Osteoblast (primary cell): Measurements from ENCODE around the gene LTA. TPM values are rescaled to one million over a fixed set of nuclear protein-coding genes. Genes with fewer than 3 reads are reported as not detected.
A peak's percentile ranks its signal among the peaks of the same experiment; 100 is the strongest.

Source experiments
- DNase-seq: peaks from one replicate; pipeline ENCODE4 v3.0.0; 2011; ENCODE audit warnings: low spot score, mixed read lengths; ENCODE audit not compliant: insufficient read length; ENCODE audit errors: missing footprints
- H2AFZ ChIP-seq: 2 replicates; pipeline ENCODE4 v1.6.0; 2011; ENCODE audit warnings: mild to moderate bottlenecking, low read length
- H3K27ac ChIP-seq: 2 replicates; pipeline ENCODE4 v1.5.1; 2011; ENCODE audit warnings: mild to moderate bottlenecking, low read depth, low read length, moderate library complexity
- H3K27me3 ChIP-seq: 2 replicates; pipeline ENCODE4 v1.6.0; 2012; ENCODE audit warnings: mild to moderate bottlenecking, control low read depth, inconsistent platforms, low read length, moderate library complexity; ENCODE audit not compliant: insufficient read depth
- H3K36me3 ChIP-seq: 2 replicates; pipeline ENCODE4 v1.5.1; 2011; ENCODE audit warnings: mild to moderate bottlenecking, low read length, control low read depth, moderate library complexity; ENCODE audit not compliant: insufficient read depth
- H3K4me1 ChIP-seq: 2 replicates; pipeline ENCODE4 v1.5.1; 2011; ENCODE audit warnings: mild to moderate bottlenecking, low read length, control low read depth, moderate library complexity; ENCODE audit not compliant: insufficient read depth
- H3K4me2 ChIP-seq: 2 replicates; pipeline ENCODE4 v1.6.0; 2011; ENCODE audit warnings: mild to moderate bottlenecking, low read length; ENCODE audit not compliant: insufficient read depth
- H3K4me3 ChIP-seq: fragments of 200-600 bp; sonication (generic); 3 replicates; pipeline ENCODE4 v1.5.1; 2012; ENCODE audit warnings: mild to moderate bottlenecking, low read length, inconsistent platforms; ENCODE audit not compliant: insufficient read depth
- H3K79me2 ChIP-seq: 2 replicates; pipeline ENCODE4 v1.6.0; 2012; ENCODE audit warnings: mild to moderate bottlenecking, low read length, control low read depth, inconsistent platforms; ENCODE audit not compliant: insufficient read depth
- H3K9me3 ChIP-seq: 2 replicates; pipeline ENCODE4 v1.5.1; 2011; ENCODE audit warnings: low read depth, low read length, control low read depth
- H4K20me1 ChIP-seq: 2 replicates; pipeline ENCODE4 v1.6.0; 2012; ENCODE audit warnings: mild to moderate bottlenecking, low read length, control low read depth; ENCODE audit not compliant: insufficient read depth
- total RNA-seq: library from RNA; depleted of rRNA; stranded (reverse); fragments of >200 nt; gene quantifications from 2 replicates; pipeline ENCODE4 v1.2.3, GENCODE V29; 2012
- TF ChIP-seq, protein P1 (sequence below): IDR thresholded peaks from 2 replicates; pipeline ENCODE4 v1.5.1; 2011; ENCODE audit warnings: mild to moderate bottlenecking, low read depth, low read length, moderate library complexity; ENCODE audit errors: extremely low read depth

LTA gene
- total RNA-seq, 1 donor = not detected

DNA sequence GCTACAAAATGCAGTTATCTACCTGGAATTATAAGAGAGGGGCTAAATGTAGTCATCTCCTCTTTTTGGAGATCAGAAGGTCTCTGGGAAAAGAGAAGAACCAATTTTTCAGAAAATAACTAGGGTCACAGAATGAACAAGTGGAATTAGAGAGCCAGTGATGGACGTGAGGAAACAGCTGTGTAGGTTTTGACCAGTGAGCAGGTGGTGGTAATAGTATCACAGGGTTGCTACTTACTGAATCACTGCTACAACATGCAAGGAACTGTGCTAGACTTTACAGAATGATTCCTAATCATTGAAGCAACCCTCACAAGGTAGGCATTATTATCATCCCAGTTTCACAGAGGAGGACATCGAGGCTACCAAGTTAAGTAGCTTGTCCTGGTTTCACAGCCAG is 27.4 kb upstream of the LTA start:
- peaks cover 44% of the 10 kb centered on the region for H3K79me2 ChIP-seq

DNA sequence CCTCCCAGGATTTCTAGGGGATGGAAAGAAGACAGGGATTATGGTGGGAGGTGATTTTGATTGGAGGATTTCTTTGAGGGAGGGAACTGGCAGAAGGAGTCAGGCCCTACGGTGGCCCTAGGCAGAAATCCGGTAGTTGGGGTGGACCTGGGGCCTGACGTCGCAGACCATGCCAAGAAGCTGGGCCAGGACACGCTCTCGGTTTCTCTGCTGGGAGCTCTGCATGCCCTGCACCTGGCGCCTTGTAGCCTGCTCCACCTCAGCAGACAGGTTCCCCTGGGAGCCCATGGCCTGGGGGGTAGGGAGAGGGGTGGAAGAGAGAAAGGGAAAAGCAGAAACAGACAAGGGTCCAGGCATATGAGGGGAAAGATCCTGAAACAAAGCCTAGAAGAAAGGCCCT is 26.8 kb upstream of the LTA start:
- Histone ChIP-seq H3K27me3 (no peaks in the 10 kb centered on the region), H3K4me2 (no peak overlapping the region), H3K9me3 (no peaks in the 10 kb centered on the region), H3K4me3 (no peak overlapping the region), H3K79me2 (peaks cover 38% of the 10 kb centered on the region), H3K4me1 (peaks cover 28% of the 10 kb centered on the region), H2AFZ (no peak overlapping the region), H3K27ac (no peak overlapping the region), H3K36me3 (peaks cover 15% of the 10 kb centered on the region), H4K20me1 (peaks cover 10% of the 10 kb centered on the region)
- TF ChIP-seq, protein P1, sequence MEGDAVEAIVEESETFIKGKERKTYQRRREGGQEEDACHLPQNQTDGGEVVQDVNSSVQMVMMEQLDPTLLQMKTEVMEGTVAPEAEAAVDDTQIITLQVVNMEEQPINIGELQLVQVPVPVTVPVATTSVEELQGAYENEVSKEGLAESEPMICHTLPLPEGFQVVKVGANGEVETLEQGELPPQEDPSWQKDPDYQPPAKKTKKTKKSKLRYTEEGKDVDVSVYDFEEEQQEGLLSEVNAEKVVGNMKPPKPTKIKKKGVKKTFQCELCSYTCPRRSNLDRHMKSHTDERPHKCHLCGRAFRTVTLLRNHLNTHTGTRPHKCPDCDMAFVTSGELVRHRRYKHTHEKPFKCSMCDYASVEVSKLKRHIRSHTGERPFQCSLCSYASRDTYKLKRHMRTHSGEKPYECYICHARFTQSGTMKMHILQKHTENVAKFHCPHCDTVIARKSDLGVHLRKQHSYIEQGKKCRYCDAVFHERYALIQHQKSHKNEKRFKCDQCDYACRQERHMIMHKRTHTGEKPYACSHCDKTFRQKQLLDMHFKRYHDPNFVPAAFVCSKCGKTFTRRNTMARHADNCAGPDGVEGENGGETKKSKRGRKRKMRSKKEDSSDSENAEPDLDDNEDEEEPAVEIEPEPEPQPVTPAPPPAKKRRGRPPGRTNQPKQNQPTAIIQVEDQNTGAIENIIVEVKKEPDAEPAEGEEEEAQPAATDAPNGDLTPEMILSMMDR = no peak
- DNase-seq = no peak

More for the DNA sequence above, 27.4 kb upstream of the LTA start:
- no peak overlapping the region for H3K4me3 ChIP-seq
- no peaks in the 10 kb centered on the region for H3K27me3 ChIP-seq
- no peak overlapping the region for H3K4me2 ChIP-seq
- no peak for DNase-seq
- H3K36me3 ChIP-seq = peaks cover 18% of the 10 kb centered on the region
- H3K9me3 ChIP-seq = no peaks in the 10 kb centered on the region
- TF ChIP-seq, protein P1 = no peak
- peaks cover 34% of the 10 kb centered on the region for H3K4me1 ChIP-seq
- no peak overlapping the region for H3K27ac ChIP-seq
- H2AFZ ChIP-seq = no peak overlapping the region
- H4K20me1 ChIP-seq = peaks cover 16% of the 10 kb centered on the region

DNA sequence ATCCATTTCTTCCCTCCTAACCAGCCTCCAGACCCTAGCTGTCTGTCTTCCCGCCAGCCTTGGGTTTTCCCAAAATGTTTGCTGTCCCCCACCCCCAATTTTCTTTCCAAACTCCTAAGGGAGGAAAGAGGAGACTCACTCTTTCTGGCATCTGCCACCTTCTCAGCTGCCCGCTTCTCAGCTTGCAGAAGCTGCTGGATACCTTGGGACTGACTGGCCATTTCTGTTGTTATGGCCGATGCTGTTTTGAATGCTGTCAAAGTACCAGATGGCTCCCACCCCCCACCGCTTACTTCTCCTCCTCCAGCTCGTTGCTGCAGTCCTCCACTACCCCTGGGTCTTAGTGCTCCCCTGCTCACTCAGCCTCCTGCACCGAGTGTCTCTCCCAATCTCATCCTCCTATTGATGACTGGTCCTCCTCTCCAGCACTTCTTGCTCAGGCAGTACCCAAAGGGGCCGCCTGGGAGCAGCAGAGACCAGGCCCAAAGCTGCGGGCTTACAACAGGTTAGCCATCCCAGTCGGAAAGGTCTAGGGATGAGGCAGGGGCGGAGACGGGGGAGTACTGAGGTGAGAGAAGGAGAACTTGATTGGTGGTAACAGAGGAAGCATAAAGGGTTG is 25.6 kb upstream of the LTA start, which contains the start of gene ATP6V1G2:
Gene ATP6V1G2, minus strand, starts transcription at position 270 of the 619 bp plus-strand sequence. Its CDS starts 49 bp downstream, at position 221.
- H3K9me3 ChIP-seq = no peaks in the 10 kb centered on the region
- no peaks in the 10 kb centered on the region for H3K27me3 ChIP-seq
- DNase-seq = peak; percentile 90
- peaks cover 20% of the 10 kb centered on the region for H3K36me3 ChIP-seq
- H2AFZ ChIP-seq = peak within 1 kb of the TSS; percentile 92
- no peaks in the 10 kb centered on the region for H4K20me1 ChIP-seq
- peaks cover 32% of the 10 kb centered on the region for H3K79me2 ChIP-seq
- H3K27ac ChIP-seq = peak within 1 kb of the TSS; percentile 87
- peak within 1 kb of the TSS; percentile 95 for H3K4me2 ChIP-seq
- H3K4me3 ChIP-seq = peak within 1 kb of the TSS; percentile 75
- peaks cover 24% of the 10 kb centered on the region for H3K4me1 ChIP-seq
- TF ChIP-seq, protein P1 = peak; percentile 99

DNA sequence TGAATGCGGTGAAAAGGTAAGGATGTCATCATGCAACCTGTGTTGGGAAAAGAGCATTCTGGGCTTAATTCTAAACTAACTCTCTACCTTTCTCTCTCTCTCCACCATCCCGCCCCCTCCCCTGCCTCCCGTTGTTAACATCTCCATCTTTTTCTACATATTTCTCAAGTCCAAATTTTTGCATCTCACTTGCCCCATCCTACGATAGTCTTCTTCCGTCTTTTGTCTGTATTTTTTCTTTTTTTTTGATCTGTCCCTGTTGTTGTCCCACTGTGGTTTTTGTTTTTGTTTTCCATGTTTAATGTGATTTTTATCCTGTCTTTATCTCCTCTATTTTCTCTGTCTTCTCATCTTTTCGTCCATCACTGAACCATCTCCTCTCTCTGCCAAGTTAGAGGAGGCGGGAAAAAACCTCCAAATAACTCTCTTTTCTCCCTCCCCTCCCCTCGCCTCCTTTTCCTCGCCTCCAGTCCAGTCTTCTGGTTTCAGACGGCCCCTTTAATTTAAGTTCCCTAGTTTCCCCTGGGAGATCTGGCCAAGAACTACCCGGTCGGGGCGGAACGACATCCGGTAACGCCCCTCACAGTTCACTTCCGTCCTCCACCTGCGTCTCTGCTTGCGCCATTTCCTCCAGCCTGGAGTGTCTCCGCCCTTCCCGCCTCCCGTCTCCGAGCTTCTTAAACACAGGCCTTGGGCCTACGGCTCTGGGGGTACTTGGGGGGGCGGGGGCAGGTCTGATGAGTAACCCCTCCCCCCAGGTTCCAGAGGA is 24.9 kb upstream of the LTA start, which contains the start of gene NFKBIL1:
Gene NFKBIL1, plus strand, starts transcription at position 651 of the 769 bp plus-strand sequence. Its CDS starts 87 bp downstream, at position 738.
- H3K79me2 ChIP-seq = peaks cover 28% of the 10 kb centered on the region

More for the DNA sequence above, 24.9 kb upstream of the LTA start, which contains the start of gene NFKBIL1:
- peaks cover 24% of the 10 kb centered on the region for H3K4me1 ChIP-seq
- peaks cover 20% of the 10 kb centered on the region for H3K36me3 ChIP-seq
- peak within 1 kb of the TSS; percentile 87 for H3K27ac ChIP-seq
- H3K4me2 ChIP-seq = peak within 1 kb of the TSS; percentile 95
- peak; percentile 96 for DNase-seq
- peak within 1 kb of the TSS; percentile 92 for H2AFZ ChIP-seq
- peak within 1 kb of the TSS; percentile 75 for H3K4me3 ChIP-seq
- no peaks in the 10 kb centered on the region for H3K9me3 ChIP-seq
- H4K20me1 ChIP-seq = no peaks in the 10 kb centered on the region
- no peaks in the 10 kb centered on the region for H3K27me3 ChIP-seq
- TF ChIP-seq, protein P1 = no peak
